OCI-LY1 (cell line): ENCODE measurements around the gene VPS36.

Source experiments
- CTCF ChIP-seq: fragments of 200-600 bp; sonication (generic), shearing (Covaris generic); IDR thresholded peaks from 2 replicates; pipeline ENCODE4 v1.5.1; 2017; ENCODE audit warnings: mild to moderate bottlenecking, antibody characterized with exemption, low read length, moderate library complexity, mixed read lengths
- EZH2 ChIP-seq: fragments of 200-600 bp; sonication (generic), shearing (Covaris generic); IDR thresholded peaks from 2 replicates; pipeline ENCODE4 v1.8.0; 2017; ENCODE audit warnings: borderline replicate concordance, mixed run types, mild to moderate bottlenecking, antibody characterized with exemption, low read length, moderate library complexity, mixed read lengths

GRCh38 chr13:52405369-52405766 lies 45.1 kb downstream of the VPS36 start:
- no peak for TF ChIP-seq EZH2
- no peak for TF ChIP-seq CTCF
